H54 (cell line): ENCODE results near the gene HOXD12.

ENCODE experiments used
- DNase-seq: peaks from one replicate; pipeline ENCODE4 v3.0.0; 2011; ENCODE audit warnings: low spot score, mixed read lengths; ENCODE audit not compliant: insufficient read length
- FAIRE-seq: peaks from 3 replicates; lab custom pipeline; 2011; peaks lifted over from hg19 to GRCh38; lab: Jason Lieb, UNC
- POLR2A ChIP-seq: IDR thresholded peaks from 2 replicates; pipeline ENCODE4 v1.6.1; 2011; ENCODE audit warnings: low read depth, mild to moderate bottlenecking, low read length

The HOXD12 gene

DNA sequence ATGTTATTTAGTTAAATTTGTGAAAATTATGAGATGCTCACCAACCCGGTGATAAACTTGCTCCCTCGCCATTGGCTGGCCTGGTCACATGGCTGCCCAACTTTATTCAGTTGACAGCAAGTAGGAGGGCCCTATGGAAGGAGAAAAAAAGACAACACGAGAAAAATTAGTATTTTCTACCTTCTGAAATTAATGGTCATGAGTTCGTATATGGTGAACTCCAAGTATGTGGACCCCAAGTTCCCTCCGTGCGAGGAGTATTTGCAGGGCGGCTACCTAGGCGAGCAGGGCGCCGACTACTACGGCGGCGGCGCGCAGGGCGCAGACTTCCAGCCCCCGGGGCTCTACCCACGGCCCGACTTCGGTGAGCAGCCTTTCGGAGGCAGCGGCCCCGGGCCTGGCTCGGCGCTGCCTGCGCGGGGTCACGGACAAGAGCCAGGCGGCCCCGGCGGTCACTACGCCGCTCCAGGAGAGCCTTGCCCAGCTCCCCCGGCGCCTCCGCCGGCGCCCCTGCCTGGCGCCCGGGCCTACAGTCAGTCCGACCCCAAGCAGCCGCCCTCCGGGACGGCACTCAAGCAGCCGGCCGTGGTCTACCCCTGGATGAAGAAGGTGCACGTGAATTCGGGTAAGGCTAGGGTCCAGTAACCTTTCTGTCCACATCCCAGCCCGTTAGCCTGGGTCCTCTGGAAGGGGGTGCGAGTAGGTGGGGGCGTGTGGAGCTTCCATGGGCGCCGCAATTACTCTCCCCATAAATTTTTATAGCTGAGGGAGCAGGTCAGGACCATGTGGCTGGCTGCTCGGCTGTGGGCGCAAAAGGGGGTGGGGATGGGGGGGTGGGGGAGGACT is 52.1 kb downstream of the HOXD12 start, which contains the start of gene HOXD4:
TSS of gene HOXD4 (plus strand) at position 109 of the 846 bp plus-strand sequence. CDS start at position 193, 84 bp downstream.
- DNase-seq (no peak), FAIRE-seq (no peak)
- no peak for TF ChIP-seq POLR2A
